Posterior cingulate gyrus (tissue), 11 donors: ENCODE data around the gene SYT8.

Experiments
- DNase-seq, 10 donors: peaks; one replicate each; pipeline versions ENCODE4 v3.0.0 to v3.0.0-alpha.2; 2020 to 2021; ENCODE audit warnings: mixed read lengths in 3 of 10
- intact Hi-C: fragments of 100-400 bp; cut with DNase I; formaldehyde crosslinking; loops from one replicate; pipeline ENCODE4 v1.15.1; 2023

The SYT8 gene

GRCh38 chr11:1830322-1831223, 4.2 kb upstream of the SYT8 start:
- intact Hi-C loops, result no loop called here
- DNase-seq, result peak in 4 of 10 donors; percentile 21 to 80 (median 61)

GRCh38 chr11:1831338-1832210, 3.2 kb upstream of the SYT8 start:
- intact Hi-C loops, result loop anchor here (1.0 kb wide), 2 partner anchors 137 to 179 kb away; no protein-coding TSS in a partner anchor
- DNase-seq, result peak in 4 of 10 donors; percentile 22 to 83 (median 73)

DNA sequence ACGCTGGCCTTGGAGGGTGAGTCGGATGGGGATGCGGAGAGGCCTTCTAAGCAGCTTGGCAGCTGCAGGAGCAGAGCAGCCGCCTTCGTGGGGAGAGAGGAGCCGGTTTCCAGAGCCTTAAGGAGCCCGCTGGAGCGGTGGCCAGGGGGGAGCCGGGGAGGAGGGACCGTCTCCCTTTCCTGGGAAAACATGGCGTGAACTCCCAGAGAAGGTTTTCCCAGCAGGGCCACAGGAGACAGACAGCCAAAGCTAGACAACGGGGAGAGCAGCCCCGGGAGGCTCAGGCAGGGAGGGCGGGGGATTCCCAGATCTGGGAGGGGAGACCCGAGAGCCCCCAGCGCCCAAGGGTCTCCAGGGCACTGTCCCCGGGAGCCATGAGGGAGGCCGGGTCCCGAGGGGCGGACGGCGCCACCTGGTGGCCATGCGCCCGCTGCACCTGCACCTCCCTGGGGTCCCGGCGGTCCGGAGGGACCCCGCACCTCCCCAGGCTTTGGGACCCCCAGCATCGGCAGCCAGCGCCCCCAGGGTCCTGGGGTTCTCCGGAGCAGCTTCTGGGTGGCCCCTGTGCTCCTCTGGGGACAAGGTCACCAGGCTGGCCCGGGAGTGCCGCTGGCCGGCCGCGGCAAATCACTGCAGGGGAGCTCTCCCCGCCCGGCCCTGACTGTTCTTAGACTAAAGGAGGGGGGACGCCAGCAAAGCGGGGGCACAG, 2.4 kb upstream of the SYT8 start:
- peak in 9 of 10 donors; percentile 40 to 93 (median 68) for DNase-seq
- intact Hi-C loops, result loop anchor here (1.0 kb wide), 2 partner anchors 138 to 180 kb away; no protein-coding TSS in a partner anchor

DNA sequence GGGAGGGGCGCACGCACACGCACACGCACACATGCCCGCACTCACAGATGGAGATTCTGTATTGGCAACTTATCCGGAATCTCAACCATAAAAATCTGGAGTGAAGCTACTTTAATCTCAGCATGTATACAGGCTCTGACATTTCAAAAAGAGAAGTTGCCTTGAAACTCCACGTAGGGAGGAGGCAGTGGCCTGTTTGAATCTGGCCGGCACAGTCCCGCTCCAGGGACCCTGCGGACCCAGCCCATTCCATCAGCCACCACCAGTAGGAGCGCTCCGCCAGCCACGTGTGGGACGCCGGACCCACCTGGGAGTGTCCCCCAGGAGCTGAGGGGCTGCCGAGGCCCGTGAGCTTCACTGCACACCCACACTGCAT, 1.9 kb upstream of the SYT8 start:
- peak in 4 of 10 donors; percentile 24 to 84 (median 52) for DNase-seq

GRCh38 chr11:1834062-1834610, 654 bp upstream of the SYT8 start:
- intact Hi-C loops, result no loop called here
- DNase-seq, result peak in 3 of 10 donors; percentile 41 to 85 (median 70)

More for the DNA sequence above, 1.9 kb upstream of the SYT8 start:
- intact Hi-C loops, result loop anchor here (1.0 kb wide), 2 partner anchors 139 to 181 kb away; no protein-coding TSS in a partner anchor

GRCh38 chr11:1835671-1836010, 851 bp downstream of the SYT8 start:
- intact Hi-C loops, result loop anchor here (2.0 kb wide), 1 partner anchor 317 kb away; no protein-coding TSS in a partner anchor

DNA sequence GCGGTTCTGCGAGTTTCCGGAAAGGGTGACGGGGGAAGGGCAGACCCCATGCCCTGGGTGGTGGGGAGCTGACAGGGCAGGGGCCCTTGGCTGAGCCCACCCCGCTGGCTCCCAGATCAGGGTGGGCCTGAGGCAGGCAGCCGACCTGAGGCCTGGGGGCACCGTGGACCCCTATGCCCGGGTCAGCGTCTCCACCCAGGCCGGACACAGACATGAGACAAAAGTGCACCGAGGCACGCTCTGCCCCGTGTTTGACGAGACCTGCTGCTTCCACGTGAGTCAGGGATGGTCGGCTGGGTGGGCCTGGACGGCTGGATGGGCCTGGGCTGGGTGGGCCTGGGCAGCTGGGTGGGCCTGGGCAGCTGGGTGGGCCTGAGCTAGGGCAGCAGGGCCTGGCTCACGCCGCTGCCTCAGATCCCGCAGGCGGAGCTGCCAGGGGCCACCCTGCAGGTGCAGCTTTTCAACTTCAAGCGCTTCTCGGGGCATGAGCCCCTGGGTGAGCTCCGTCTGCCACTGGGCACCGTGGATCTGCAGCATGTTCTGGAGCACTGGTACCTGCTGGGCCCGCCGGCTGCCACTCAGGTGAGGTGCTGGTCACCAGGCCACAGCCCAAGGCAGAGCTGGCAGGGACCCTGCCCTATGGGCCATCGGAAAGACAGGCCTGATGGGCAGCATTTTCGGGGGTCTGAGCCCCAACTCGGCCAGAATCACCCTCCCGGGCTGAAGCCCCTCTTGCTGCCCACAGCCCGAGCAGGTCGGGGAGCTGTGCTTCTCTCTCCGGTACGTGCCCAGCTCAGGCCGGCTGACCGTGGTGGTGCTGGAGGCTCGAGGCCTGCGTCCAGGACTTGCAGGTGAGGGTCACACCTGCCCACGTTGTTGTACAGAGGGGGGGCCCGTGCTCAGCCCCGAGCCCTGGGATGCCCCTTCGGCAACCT, 1.5 kb downstream of the SYT8 start:
- intact Hi-C loops, result loop anchor here (2.0 kb wide), 1 partner anchor 317 kb away; no protein-coding TSS in a partner anchor
- peak in 4 of 10 donors; percentile 20 to 84 (median 71) for DNase-seq

More at GRCh38 chr11:1835671-1836010, 851 bp downstream of the SYT8 start:
- DNase-seq, result peak in 4 of 10 donors; percentile 16 to 78 (median 61)

GRCh38 chr11:1837171-1838076, 2.6 kb downstream of the SYT8 start:
- intact Hi-C loops, result loop anchor here (2.0 kb wide), 1 partner anchor 315 kb away; no protein-coding TSS in a partner anchor

GRCh38 chr11:1838077-1838425, 3.3 kb downstream of the SYT8 start:
- DNase-seq, result peak in 1 of 10 donors; percentile 78
- intact Hi-C loops, result no loop called here

More at GRCh38 chr11:1837171-1838076, 2.6 kb downstream of the SYT8 start:
- peak in 9 of 10 donors; percentile 47 to 93 (median 68) for DNase-seq

- intact Hi-C loops, result no loop called here
- peak in 4 of 10 donors; percentile 18 to 78 (median 68) for DNase-seq
These were observed 3.8 kb downstream of the SYT8 start, which contains the start of gene TNNI2 for GRCh38 chr11:1838426-1839144. TSS of gene TNNI2 (plus strand) at chr11:1838981. CDS start at chr11:1839697, 716 bp downstream.

DNA sequence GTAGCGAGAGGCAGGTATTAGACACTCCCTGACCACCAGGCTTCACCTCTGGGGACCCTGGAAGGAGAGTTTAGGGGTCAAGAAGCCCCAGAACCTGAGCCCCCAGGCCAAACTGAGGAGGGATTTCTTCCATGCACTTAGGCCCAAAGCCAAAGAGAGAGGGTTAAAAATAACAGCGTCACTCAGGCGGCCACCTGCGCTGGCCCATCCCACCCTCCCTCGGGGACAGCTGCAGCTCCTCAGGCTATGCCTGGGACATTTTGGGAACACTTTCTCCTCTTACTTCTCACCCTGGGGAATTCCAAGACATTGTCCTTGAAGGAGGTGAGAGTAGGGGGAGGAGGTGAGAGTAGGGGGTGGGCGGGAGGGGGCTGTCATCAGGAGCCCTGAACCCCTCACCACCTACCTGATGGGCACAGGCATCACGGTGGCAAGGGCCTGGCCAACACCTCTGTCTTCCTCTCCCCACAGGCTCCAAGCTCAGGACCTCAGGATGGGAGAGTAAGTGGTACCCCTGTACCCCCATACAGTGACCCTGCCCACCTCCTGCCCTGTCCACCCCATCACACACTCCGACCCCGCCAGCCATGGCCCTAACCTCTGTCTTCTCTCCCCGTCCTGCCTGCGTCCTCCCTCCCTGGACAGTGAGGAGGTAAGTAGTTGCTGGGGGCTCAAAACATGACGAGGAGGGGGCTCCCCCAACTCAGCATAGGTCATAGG, 4.6 kb downstream of the SYT8 start:
- DNase-seq, result peak in 2 of 10 donors; percentile 0 to 75
- intact Hi-C loops, result no loop called here

- peak in 4 of 10 donors; percentile 27 to 83 (median 72) for DNase-seq
- intact Hi-C loops, result no loop called here
These were observed 5.4 kb downstream of the SYT8 start for GRCh38 chr11:1839924-1840779.

DNA sequence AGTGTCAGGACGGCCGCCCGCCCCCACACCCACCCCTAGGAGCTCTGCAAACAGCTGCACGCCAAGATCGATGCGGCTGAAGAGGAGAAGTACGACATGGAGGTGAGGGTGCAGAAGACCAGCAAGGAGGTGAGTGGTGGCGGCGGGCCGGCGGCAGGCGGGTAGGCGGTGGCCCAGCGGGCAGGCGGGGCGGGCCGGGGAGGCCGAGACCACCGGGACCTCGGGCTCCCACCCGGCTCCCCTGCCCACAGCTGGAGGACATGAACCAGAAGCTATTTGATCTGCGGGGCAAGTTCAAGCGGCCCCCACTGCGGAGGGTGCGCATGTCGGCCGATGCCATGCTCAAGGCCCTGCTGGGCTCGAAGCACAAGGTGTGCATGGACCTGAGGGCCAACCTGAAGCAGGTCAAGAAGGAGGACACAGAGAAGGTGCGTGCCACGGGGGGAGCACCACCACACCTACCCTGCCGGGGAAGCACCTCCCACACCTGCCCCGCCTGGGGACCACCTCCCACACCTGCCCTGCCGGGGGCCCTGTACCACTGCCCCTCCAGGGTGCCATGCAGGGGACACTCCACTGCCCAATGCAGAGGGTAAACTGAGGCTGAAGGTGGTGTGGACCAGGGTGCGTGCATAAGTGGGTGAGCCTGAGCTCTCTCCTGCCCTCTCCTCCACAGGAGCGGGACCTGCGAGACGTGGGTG, 6.1 kb downstream of the SYT8 start:
- intact Hi-C loops, result no loop called here
- DNase-seq, result peak in 4 of 10 donors; percentile 22 to 80 (median 68)

- intact Hi-C loops, result no loop called here
These were observed 6.8 kb downstream of the SYT8 start for GRCh38 chr11:1841511-1842148.

More at GRCh38 chr11:1841511-1842148, 6.8 kb downstream of the SYT8 start:
- peak in 3 of 10 donors; percentile 65 to 84 (median 78) for DNase-seq
